Raji (cell line): ENCODE results near the gene CENPI.

Experiments
- POLR2A ChIP-seq: IDR thresholded peaks from 2 replicates; pipeline ENCODE4 v1.6.1; 2011; ENCODE audit warnings: low read depth, low read length, control low read depth; ENCODE audit not compliant: insufficient read depth

The CENPI gene, protein sequence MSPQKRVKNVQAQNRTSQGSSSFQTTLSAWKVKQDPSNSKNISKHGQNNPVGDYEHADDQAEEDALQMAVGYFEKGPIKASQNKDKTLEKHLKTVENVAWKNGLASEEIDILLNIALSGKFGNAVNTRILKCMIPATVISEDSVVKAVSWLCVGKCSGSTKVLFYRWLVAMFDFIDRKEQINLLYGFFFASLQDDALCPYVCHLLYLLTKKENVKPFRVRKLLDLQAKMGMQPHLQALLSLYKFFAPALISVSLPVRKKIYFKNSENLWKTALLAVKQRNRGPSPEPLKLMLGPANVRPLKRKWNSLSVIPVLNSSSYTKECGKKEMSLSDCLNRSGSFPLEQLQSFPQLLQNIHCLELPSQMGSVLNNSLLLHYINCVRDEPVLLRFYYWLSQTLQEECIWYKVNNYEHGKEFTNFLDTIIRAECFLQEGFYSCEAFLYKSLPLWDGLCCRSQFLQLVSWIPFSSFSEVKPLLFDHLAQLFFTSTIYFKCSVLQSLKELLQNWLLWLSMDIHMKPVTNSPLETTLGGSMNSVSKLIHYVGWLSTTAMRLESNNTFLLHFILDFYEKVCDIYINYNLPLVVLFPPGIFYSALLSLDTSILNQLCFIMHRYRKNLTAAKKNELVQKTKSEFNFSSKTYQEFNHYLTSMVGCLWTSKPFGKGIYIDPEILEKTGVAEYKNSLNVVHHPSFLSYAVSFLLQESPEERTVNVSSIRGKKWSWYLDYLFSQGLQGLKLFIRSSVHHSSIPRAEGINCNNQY

DNA sequence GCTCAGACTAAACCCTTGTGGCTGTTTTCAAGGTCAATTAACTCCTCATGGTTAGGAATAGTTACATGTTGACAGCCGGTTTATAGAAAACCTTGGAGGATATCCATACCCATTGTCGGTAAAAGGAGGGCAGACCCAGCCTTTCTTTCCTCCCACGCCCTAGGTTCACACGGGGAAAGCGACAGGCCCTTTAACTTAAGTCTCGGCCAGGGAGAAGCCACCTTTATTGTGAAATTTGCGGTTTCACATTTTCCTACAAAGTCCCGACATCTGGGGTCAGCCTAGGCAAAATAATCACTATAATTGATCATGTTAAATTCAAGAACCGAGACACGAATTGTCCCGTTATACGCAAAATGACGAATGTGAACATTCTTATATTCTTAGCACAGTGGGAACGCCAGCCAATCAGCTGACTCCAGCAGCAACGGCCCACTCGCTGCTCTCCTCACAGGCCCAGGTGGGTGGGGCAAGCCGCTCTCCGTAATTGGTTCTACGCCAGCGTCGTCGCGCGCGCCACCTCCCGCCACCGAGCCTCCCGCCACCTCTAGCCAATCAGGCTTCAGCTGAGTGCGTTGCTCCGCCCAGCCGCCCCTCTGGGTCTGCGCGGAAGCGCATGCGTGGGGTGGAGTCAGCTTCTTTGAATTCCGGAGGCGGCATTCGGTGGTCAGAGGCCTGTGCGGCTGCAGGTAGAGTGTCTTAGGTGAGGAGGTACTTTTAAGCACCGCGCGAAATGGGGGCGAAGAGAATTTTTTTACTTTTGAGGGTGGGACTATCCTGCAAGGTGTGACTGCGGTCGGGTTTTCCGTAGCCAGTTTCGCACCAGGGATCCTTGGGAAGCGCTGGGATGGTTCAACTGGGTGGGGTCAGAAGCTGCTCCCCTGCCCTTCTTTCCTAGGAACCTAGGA lies at the start of gene CENPI:
Gene CENPI, plus strand, starts transcription at position 659 of the 908 bp plus-strand sequence. CDS start 2,867 bp downstream, outside the sequence.
- TF ChIP-seq POLR2A: peak; percentile 74

DNA sequence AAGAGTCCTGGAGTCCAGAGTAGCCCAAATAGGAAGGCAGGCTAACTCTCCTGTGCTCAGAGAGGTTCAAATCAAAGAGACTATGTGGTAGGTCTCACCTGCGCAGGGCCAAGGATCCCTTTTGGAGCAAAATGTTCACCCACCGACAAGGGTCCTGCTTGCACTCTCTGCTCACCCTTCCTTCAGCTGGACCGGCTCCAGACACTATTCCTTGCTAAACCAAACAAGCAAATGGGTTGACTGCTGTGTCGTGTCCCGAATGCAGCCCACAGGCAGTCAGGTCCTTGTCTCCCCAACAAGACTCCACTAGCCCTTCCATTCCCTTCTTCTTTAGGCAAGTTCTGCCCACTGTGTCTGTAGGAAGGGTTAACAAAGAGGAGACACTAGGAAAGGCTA lies 46.9 kb upstream of the CENPI start:
- no peak for TF ChIP-seq POLR2A

DNA sequence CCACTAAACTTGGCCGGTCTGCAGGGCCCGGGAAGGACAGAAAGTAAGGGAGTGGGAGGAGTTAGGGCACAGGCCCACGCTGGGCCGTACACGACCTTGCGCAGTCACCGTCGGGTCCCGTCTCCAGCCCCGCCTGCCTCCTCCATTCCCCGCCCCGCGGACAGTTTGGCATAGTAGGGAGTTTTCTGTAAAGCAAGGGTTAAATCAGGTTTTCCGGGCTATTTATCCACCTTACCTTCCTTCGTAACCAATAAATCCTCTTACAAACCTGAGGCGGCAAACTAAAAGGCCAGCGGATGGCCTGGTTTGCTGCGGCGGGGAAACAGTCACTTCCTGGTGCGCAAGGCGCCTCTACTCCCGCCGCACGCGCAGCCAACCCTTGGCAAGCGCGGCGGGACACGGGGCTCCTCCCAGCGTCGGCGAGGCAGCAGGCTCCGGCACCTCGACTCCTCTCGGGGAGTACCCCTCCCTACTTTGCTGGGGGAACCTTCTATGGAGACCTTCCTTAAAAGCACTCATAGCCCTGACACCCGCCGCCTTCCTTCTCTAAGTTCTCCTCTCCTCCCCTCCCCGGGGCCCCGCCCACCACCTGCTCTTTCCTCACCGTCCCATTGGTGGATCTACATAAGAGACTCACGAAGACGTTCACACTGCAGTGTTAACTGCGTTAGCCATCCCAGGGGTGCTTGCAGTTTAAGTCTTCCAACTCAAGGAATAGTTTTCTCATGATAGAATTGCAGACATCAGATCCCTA lies 46.3 kb upstream of the CENPI start, which contains the start of gene TRMT2B:
Gene TRMT2B, minus strand, starts transcription at position 563 of the 754 bp plus-strand sequence. CDS start 9,822 bp downstream, outside the sequence.
- TF ChIP-seq POLR2A: peak; percentile 64; the same call in 1 of the 2 replicates

GRCh38 chrX:101057093-101057714 lies 40.8 kb upstream of the CENPI start:
- no peak for TF ChIP-seq POLR2A

DNA sequence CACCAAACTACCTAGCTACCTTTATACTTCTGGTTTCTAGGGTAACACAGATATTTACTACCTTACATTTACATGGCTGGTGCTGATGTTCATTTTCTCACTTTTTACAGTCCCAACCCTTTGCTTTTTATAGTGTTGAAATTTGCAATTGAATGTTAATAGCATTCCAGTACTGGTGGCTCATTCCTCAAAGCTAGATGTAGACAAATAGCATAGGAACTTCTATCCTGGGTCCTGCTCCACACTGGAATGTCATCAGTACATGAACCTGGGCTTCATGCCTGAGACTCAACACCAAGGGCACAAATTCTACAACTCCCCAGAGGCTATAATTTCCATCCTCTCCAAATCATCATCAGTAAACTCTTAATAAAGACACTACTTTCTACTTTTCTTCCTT lies 35.8 kb upstream of the CENPI start:
- TF ChIP-seq POLR2A: no peak

DNA sequence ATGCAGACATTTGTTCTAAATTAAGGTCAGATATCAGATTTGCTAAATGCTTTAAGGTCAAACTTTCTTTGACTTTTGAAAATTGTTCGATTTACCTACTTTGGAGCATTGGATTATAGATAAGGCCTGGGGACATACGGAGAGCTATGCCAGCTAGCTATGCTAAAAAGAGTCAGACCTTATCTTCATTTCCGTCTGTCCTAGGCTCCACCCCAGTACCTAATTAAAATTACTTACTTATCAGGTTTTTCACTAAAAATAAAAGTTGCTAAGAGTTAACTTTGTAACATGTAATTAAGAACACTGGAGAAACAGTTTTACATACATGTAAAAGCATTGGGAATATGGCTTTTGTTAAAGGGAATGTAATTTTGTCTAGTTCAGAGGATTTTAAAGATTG lies 26.4 kb upstream of the CENPI start:
- no peak for TF ChIP-seq POLR2A

DNA sequence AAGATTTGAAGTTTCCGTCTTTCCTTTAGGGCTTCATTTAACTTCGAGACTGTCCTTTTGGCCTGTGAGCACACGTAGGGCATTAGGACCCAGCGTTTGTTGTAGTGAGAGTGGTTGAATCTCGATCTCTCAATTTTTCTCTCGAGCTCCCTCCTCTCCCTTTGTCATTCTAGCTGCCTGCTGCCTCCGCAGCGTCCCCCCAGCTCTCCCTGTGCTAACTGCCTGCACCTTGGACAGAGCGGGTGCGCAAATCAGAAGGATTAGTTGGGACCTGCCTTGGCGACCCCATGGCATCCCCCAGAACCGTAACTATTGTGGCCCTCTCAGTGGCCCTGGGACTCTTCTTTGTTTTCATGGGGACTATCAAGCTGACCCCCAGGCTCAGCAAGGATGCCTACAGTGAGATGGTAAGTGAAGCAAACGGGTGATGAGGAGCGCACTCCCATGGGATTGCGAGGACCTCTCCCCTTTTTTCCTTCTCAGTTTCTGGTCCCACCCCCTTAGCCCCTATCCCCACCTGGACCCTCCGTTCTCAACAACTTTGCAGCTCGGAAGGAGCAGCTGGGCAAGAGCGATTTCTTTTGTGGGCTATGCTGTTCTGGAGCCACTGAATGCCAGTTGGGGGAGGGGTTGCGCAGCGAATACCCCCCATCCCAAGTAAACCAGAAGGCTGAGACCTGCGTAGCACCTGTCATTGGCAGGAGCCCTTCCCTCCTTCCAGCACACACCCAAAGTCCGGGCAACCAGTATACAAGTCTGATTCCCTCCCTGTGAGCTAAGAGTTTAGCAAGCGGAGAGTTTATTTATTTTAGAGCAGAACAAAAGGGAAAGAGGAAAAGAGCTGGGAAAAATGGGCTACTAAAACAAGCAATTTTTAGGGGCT lies 19.0 kb upstream of the CENPI start, which contains the start of gene TMEM35A:
Gene TMEM35A, plus strand, starts transcription at position 164 of the 883 bp plus-strand sequence. Its CDS starts 124 bp downstream, at position 288.
- no peak for TF ChIP-seq POLR2A

- TF ChIP-seq POLR2A: no peak
Observed at GRCh38 chrX:101079736-101080270, 18.2 kb upstream of the CENPI start.

DNA sequence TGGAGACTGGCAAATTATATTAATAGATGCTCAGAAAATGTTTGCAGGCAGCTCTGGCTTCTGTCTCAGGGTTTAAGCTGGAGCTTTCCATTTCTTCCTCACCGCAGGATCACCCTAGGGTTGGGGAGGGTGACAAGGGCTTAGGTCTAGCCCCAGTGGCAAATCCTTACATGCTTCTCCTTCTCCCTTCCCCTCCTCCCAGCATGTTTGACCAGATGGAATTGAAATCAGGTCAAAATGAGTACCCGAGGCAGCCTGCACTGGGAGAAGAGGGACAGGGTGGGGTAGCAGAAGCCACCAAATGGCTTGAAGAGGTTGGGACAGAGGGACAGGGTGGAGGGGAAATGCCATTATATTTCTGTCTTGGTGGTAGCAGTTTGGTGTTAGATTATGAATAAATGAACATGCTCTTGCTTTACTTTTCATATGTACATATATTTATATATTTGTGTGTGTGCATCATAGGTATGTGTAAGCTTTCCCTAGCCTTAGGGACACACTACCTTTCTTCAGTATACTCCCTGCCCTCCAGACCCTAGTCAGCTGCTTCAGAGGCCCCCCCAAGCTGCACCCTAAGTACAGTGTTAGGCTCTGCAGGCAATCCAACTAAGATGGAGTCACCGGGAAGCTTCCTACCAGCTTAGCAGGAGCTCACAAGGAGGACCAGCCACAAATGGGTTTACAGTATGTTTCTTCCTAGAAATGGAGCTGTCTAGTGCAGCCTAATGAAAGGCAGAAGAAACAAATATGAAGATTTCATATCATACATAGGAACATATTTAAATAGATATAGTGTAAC lies 17.5 kb upstream of the CENPI start:
- no peak for TF ChIP-seq POLR2A

- TF ChIP-seq POLR2A: no peak
Observed at GRCh38 chrX:101081231-101081630, 16.8 kb upstream of the CENPI start.

- no peak for TF ChIP-seq POLR2A
Observed at GRCh38 chrX:101091817-101092216, 6.2 kb upstream of the CENPI start.

DNA sequence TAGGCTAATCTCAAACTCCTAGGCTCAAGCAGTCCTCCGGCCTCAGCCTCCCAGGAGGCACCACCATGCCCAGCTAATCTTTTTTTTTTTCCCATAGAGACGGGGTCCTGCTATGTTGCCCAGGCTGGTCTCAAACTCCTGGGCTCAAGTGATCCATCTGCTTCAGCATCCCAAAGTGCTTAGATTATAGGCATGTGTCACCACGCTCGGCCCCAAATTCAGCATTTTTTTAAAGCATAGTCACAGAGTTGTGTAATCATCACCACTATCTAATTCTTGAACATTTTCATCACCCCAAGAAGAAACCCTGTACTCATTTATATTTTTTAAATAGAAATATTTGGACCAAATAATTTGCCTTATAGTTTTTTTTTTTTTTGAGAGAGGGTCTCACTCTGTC lies 10.3 kb downstream of the CENPI start:
- TF ChIP-seq POLR2A: no peak
